Measurements from ENCODE around the gene SCMH1. TPM values are rescaled to one million over a fixed set of nuclear protein-coding genes. Genes with fewer than 3 reads are reported as not detected.

Gene SCMH1
- total RNA-seq, 4 donors from 2014 or later, result 27.6 to 105 (median 48.5) TPM

- intact Hi-C loops (cut with DNase I; ENCODE audit: low total_unique reads), result no loop called here
- Histone ChIP-seq H3K4me3 (no peak overlapping the region), H3K27ac (peak overlapping the region; percentile 97 to 98), H3K36me3 (no peaks in the 10 kb centered on the region), H3K27me3 (no peaks in the 10 kb centered on the region), H3K9me3 (no peaks in the 10 kb centered on the region), H3K4me1 (peaks cover 0 to 8% of the 10 kb centered on the region in 2 donors)
- TF ChIP-seq CTCF (IDR thresholded peaks at IDR 0.05) (no peak), POLR2A (IDR thresholded peaks at IDR 0.05) (no peak)
- no peak for DNase-seq
Observed at GRCh38 chr1:40988280-40988679, 253.8 kb downstream of the SCMH1 start.

DNA sequence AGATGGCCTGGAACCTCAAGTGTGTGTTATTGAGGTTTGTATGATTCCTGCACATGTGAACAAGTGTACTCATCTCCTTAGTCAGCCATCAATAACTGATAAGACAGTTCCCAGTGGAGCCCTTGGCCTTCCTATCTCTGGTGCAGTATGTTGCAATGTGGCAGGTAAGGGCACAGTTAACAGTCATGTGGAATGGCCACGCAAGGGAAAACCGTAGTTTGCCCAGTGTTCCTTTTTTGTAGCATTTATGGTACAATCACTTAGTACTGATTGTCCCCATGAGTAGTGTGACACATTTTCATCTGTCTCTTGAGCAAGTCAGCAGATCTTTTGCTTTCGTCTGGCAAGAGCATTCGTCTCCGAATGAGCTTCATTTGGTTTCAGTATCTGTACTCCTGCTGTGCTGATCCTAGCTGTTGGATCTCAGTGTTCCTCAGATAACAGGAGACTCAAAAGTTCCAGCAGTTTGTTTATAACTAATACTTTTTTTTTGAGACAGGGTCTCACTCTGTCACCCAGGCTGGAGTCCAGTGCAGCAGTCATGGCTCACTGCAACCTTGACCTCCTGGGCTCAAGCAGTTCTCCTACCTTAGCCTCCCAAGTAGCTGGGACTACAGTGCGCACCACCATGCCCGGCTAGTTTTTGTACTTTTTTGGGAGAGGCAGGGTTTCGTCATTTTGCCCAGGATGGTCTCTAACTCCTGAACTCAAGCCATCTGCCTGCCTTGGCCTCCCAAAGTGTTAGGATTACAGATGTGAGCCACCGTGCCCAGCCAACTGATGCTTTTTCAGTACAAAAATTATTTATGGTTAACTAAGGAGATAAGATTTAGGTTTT is 254.4 kb downstream of the SCMH1 start:
- Histone ChIP-seq H3K27ac (peak overlapping the region; percentile 97 to 98), H3K36me3 (no peaks in the 10 kb centered on the region), H3K4me3 (no peak overlapping the region), H3K4me1 (peaks cover 0 to 10% of the 10 kb centered on the region in 2 donors), H3K9me3 (no peaks in the 10 kb centered on the region), H3K27me3 (no peaks in the 10 kb centered on the region)
- TF ChIP-seq CTCF (IDR thresholded peaks at IDR 0.05), result no peak
- no peak for TF ChIP-seq POLR2A (IDR thresholded peaks at IDR 0.05)
- intact Hi-C loops (cut with DNase I; ENCODE audit: low total_unique reads), result no loop called here
- no peak for DNase-seq

- TF ChIP-seq CTCF (IDR thresholded peaks at IDR 0.05) (no peak), POLR2A (IDR thresholded peaks at IDR 0.05) (no peak)
- Histone ChIP-seq H3K36me3 (no peaks in the 10 kb centered on the region), H3K27ac (peak overlapping the region; percentile 97 to 98), H3K4me3 (no peak overlapping the region), H3K4me1 (peaks cover 0 to 10% of the 10 kb centered on the region in 2 donors), H3K27me3 (no peaks in the 10 kb centered on the region), H3K9me3 (no peaks in the 10 kb centered on the region)
- intact Hi-C loops (cut with DNase I; ENCODE audit: low total_unique reads), result no loop called here
- DNase-seq, result no peak
Observed at GRCh38 chr1:40986956-40987355, 255.2 kb downstream of the SCMH1 start.

DNA sequence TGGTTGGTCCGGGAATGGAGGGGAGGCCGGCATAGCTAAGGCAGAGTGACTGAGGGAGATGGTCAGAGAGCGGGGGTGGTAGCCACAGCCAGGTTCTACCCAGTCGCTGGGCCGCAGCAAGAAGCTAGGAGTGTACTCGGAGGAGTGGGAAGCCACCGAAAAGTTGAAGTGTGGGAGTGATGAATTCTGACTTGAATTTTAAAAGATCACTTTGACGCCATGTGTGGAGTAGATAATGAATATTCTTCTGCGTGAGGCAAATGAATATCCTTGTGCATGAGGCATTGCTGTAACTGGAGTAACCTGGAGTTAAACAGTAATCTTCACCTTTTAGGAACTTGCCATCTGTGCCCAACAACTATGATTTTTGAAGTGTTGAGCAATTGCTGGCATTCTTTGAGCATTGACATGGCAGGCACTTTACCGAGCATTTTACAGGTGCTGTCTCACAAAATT is 255.8 kb downstream of the SCMH1 start:
- Histone ChIP-seq H3K27me3 (no peaks in the 10 kb centered on the region), H3K4me1 (peaks cover 0 to 12% of the 10 kb centered on the region in 2 donors), H3K36me3 (no peaks in the 10 kb centered on the region), H3K9me3 (no peaks in the 10 kb centered on the region), H3K27ac (peak overlapping the region; percentile 97 to 98), H3K4me3 (no peak overlapping the region)
- TF ChIP-seq POLR2A (IDR thresholded peaks at IDR 0.05) (no peak), CTCF (IDR thresholded peaks at IDR 0.05) (no peak)
- intact Hi-C loops (cut with DNase I; ENCODE audit: low total_unique reads), result no loop called here
- DNase-seq, result peak in 1 of 2 donors; percentile 26

DNA sequence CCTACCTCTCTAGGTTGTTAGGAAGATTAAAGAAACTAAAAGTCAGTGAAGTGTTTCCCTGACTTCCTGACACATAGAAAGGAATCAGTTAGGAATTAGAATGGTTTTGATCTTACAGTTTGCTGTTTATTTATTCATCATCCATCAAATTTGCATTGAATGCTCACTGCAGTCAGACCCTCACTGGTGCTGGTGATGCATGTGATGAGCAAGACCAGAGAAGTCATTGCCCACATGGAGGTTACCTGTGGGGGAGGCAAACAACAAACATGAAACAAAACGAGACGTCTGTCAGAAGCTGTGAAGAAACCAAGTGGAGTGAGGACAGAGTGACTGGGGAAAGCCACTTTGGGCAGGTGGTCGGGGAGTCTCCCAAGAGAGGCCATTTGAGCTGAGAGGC is 256.2 kb downstream of the SCMH1 start:
- no peaks in the 10 kb centered on the region for H3K36me3 ChIP-seq
- H3K4me1 ChIP-seq, result peaks cover 0 to 13% of the 10 kb centered on the region in 2 donors

More for the DNA sequence above, 256.2 kb downstream of the SCMH1 start:
- no peaks in the 10 kb centered on the region for H3K9me3 ChIP-seq
- no peak overlapping the region for H3K4me3 ChIP-seq
- H3K27ac ChIP-seq, result peak overlapping the region; percentile 97 to 98
- intact Hi-C loops (cut with DNase I; ENCODE audit: low total_unique reads), result no loop called here
- H3K27me3 ChIP-seq, result no peaks in the 10 kb centered on the region
- DNase-seq, result no peak
- TF ChIP-seq CTCF (IDR thresholded peaks at IDR 0.05), result no peak
- TF ChIP-seq POLR2A (IDR thresholded peaks at IDR 0.05), result no peak

All from uterus (tissue), 4 donors.